NCI-H226 (cell line): ENCODE measurements around the gene SMIM28.
"Not testable (repeated sequence)": the region's sequence is repeated elsewhere in the genome, so short reads cannot be mapped to it uniquely, and the experiment has no call there.

Experiments
- DNase-seq: peaks from one replicate; pipeline ENCODE4 v3.0.0-alpha.2; 2015

SMIM28 gene

DNA sequence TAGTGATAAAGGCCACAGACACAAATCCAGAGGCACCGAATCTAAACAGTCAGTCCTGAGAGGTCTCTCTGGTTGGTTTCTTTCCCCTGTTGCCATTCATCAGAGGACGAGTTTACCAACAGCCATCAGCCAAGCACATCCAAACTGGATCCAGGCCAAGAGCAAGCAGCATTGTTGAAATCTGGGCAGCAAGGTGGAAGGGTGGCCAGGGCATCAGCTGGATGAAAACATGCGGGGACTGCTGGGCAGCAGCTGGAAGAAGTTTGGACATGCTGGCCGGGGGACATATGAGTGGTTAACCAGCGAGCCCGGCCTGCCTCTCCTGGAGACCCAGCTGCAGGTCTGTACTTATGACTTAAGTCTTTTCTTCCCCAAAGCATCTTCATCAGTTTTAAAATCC, at the start of gene SMIM28:
SMIM28 (plus strand) TSS at position 62 of the 400 bp plus-strand sequence; CDS start at position 230, 168 bp downstream.
- DNase-seq, result no peak

DNA sequence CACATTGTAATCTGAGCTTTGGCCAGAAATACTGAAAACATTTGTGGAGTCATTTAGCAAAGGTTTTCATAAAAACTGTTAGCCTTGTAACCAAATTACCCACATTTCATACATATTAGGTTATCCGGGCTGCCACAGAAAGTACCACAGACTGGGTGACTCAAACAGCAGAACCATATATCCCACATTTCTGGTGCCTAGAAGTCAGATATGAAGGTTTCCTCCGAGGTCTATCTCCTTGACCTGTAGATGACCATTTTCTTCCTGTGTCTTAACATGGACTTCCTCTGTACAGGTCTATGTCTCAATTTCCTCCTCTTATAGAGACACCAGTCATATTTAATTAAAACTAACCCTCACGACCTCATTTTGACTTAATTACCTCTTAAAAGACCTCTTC, 49.5 kb upstream of the SMIM28 start:
- DNase-seq, result no peak

DNA sequence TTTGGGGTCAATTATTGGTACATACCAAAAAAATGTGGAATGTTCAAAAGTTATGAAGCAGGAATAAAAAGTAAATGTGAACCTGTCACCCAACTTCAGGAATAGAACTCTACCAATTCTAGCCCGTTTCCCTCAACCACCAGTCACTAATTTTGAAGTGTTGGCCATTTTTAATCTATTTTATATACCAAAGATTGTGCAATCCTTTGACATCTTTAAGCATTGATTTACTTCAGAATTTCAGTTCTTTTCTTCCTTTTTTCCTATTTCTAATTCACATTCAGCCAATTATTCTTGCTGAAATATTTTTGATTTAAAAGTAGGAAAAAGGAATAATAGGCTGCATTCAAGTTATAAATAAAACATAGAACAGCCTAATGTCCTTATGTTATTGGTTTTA, 46.9 kb upstream of the SMIM28 start:
- DNase-seq, result no peak

DNA sequence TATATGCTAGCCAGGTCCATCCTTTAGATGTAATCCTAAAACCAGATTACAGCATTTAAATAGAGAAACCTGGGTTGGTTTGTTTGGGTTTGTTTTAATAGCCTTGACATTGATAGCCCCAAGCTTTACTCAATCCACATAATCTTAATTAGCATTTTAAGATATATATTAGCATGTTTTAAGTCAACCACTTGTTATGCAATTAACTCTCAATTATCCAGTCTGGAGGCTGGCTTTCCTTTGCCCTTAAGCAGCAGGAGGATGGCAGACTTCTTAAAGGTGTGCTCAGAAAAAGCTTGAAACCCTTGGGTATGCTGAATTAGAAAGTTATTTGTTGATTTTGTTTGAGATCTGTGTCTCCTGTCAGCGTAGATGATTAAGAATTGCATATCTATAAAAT, 46.3 kb upstream of the SMIM28 start:
- DNase-seq, result no peak

DNA sequence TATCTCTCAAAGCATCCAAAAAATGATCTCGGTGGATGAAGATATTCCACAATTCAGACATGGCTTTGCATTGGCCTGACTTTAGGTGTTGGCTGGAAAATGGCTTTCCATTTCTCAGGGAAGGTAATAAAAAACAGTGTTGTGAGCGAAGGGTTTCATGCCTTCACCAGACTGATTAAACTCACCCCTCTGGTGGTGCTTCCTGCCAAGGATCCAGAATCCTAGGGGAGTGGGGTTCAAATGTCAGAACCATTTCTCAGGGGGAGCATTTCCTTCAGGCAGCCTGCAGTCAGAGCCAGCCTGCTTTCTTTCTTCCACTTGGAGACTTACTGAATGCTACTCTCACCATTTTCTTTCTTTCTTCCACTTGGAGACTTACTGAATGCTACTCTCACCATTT, 45.7 kb upstream of the SMIM28 start:
- DNase-seq, result no peak

DNA sequence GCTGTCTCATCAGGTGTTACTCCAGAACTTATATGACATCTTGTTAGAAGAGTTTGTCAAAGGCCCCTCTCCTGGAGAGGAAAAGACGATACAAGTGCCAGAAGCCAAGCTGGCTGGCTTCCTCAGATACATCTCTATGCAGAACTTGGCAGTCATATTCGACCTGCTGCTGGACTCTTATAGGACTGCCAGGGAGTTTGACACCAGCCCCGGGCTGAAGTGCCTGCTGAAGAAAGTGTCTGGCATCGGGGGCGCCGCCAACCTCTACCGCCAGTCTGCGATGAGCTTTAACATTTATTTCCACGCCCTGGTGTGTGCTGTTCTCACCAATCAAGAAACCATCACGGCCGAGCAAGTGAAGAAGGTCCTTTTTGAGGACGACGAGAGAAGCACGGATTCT, 43.7 kb upstream of the SMIM28 start:
- no peak for DNase-seq

DNA sequence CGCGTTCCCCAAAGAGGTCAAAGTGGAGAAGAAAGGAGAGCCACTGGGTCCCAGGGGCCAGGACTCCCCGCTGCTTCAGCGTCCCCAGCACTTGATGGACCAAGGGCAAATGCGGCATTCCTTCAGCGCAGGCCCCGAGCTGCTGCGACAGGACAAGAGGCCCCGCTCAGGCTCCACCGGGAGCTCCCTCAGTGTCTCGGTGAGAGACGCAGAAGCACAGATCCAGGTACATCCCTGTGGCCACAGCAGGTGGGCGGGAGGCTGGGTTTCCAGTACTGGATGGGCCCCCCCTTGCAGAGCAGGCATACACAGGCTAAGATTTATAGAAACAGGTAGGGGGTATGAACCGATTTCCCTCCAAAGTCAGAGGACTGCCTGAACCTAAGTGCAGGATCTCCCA, 42.7 kb upstream of the SMIM28 start:
- no peak for DNase-seq

DNA sequence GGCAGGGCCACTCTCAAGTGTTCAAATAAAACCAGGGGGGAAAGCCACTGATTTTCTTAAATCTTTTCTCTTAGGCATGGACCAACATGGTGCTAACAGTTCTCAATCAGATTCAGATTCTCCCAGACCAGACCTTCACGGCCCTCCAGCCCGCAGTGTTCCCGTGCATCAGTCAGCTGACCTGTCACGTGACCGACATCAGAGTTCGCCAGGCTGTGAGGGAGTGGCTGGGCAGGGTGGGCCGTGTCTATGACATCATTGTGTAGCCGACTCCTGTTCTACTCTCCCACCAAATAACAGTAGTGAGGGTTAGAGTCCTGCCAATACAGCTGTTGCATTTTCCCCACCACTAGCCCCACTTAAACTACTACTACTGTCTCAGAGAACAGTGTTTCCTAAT, 41.5 kb upstream of the SMIM28 start:
- no peak for DNase-seq

DNA sequence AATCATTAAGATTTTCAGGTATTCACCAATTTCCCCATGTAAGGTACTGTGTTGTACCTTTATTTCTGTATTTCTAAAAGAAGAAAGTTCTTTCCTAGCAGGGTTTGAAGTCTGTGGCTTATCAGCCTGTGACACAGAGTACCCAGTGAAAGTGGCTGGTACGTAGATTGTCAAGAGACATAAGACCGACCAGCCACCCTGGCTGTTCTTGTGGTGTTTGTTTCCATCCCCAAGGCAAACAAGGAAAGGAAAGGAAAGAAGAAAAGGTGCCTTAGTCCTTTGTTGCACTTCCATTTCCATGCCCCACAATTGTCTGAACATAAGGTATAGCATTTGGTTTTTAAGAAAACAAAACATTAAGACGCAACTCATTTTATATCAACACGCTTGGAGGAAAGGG, 40.6 kb upstream of the SMIM28 start:
- no peak for DNase-seq

DNA sequence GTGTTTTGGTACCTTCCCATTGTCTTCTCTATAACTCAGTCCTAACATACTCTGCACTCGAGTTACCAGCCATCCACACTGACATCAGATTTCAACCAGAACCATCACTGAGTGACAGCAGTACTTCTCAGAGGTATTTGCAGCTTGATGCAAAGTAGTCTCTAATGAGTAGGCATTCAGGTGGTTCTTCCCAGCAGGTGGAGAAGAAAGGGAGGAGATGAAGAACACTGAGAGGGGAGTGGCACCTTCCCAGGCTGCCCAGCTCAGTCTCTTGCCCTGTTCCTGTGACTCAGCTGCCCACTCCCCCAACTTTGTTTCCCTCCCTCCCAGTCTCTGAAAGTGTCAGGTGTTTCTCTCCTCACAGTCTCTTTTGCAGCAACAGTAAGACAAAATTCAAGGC, 38.7 kb upstream of the SMIM28 start:
- DNase-seq, result no peak

DNA sequence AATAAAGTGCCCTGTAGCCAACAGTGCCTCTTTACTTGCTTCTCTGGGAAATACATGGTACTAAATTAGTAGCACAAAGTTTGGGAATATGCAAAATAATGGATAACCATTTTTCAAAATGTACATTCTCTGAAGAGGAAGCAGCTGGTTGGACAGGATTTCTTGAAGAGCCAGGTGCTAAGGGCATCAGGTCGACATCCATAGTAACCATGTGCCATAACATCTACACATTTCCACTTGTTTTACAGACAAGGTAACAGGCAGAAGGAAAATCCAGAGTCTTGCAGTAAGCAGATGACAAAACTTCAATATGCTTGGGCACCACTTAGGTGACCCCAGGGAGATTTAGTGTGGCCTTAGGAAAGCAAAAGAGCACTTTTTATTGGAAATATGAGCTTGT, 36.5 kb upstream of the SMIM28 start:
- no peak for DNase-seq

DNA sequence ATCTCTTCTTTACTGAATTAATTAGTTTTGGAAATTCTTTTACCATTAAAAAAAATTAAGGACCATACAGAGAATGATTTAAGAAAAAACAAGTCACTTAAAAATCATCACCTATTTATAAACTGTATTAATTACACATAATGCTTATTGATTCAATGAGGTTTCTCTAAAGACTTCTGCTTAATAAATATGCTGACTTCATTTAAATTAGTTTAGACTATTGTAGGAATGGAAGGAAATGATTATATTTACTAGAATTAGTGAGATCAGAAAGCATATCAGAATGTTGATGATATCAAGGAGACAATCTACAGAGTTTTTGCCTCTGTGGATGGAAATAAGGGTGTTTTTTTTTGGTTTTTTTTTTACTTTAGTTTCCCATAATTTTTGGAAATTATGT, 34.6 kb upstream of the SMIM28 start:
- DNase-seq, result no peak

DNA sequence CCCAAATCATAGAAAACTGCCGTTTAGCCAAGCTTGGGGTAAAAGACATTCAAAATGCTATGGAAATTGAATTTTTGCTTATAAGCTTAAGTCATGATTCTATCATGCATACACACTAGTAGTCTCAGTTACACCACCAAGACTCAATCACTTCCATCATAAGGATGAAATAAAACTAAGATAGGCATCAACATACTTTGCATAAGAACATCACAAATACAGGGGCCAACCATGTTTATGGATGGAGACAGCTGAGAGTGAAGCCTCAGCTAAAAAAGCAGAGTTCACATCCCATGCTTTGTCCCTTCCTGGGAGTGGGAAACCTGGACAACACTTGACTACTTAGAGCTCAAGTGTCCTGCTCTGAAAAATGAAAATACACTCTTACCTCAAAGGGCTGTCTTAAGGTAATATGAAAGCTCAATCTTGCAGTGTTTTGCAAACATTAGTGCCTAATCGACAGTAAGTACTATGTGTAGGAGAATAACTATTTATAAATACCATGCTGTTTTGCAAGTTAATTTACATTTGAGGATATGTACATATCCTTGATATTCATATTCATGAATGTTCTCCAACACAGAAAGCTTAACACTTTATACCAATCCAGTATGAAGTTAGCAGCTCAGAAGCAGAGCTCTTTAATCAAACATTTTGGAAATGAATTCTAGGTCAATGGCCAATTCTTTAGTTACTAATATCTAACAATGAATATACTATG, 32.0 kb upstream of the SMIM28 start:
- DNase-seq, result no peak

DNA sequence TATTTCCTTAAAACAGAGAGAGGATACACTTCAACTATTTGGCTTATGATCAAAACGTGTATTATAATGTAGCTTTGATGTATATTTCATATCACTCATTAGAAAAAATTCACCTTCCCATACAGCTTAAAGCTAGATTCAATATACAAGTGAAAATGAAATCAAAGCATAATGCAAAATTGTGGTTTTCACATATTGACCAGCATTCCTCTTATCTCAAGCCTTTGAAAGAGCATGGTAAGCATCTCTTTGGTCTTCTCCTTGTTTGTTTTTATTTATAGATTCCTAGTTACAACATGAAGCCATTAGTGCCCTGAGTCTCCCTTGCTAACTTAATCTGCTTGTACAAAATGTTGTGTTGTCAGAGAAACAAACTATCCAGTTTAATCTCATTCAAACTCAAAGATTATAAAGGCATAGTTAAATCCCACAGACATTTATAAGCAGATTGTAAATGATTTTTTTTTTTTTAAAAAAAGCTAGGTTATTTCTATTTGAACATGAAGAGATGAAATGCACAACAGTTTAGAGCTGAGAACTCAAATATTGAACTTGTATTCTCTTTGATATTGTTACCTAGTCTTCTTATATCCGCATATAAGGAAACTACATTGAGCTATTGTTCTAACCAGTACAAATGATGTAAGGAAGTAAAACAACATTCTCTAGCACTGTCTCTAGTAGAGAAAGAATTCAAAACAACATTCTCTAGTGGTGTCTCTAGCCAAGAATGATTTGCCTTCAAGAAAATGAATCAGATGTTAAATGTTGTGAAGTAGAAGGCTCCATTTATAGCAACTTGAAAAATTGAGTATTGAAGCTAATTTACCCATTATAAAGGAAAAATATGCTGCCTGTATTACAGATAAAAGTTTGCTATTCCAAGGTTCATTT, 31.2 kb upstream of the SMIM28 start:
- peak; percentile 19 for DNase-seq

DNA sequence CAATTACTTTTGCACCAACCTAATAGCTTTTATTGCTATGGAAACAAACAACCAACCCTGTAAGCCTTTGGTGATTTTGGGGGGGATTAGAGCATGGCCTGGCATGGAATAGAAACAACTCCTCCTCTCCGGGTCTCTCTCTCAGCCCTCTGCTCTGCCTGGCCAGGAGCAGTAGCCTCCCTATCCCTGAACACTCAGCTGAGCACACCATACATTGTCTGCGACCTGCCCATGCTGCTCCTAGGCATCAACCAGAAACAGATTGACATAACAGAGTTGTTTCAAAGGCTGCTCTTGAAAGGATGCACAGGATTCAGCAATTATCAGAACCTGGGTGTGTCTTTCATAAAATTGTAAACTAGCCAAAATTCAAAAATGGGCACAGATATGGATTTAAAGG, 29.8 kb upstream of the SMIM28 start:
- DNase-seq, result no peak

DNA sequence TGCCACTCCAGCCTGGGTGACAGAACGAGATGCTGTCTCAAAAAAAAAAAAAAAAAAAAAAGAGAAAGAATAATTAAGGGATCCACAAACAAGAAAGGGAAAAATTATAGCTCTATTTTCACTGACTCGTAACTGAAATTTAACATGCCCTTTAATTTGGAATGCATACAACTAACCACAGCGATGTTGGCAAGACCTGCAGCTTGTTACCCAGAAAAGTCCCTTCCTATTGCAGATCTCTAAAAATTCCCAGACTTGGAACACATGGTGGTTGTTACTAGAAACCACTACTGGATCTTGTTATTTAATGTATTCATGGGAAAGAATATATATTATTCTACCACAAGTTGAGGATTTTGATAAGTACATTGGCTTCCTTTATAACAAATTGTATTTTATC, 27.8 kb upstream of the SMIM28 start:
- DNase-seq, result no peak

DNA sequence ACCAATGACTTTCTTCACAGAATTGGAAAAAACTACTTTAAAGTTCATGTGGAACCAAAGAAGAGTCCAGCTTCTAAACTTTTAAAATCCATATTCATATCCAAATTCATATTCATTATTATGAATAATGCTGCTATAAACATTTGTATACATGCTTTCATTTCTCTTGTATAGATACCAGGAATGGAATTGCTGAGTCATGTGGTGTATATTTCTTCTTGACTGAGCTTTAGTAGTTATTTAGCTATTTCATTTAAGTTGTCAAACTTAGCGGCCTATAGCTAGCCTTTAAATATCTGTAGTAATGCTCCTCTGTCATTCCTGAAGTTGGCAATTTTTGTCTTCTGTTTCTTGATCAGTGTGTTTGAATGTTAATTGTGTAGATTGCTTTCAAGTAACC, 19.8 kb upstream of the SMIM28 start:
- DNase-seq, result no peak

DNA sequence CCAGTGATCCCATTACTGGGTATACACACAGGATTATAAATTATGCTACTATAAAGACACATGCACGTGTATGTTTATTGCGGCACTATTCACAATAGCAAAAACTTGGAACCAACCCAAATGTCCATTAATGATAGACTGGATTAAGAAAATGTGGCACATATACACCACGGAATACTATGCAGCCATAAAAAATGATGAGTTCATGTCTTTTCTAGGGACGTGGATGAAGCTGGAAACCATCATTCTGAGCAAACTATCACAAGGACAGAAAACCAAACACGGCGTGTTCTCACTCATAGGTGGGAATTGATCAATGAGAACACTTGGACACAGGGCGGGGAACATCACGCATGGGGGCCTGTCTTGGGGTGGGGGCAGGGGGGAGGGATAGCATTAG, 9.0 kb upstream of the SMIM28 start:
- not testable (repeated sequence) for DNase-seq

DNA sequence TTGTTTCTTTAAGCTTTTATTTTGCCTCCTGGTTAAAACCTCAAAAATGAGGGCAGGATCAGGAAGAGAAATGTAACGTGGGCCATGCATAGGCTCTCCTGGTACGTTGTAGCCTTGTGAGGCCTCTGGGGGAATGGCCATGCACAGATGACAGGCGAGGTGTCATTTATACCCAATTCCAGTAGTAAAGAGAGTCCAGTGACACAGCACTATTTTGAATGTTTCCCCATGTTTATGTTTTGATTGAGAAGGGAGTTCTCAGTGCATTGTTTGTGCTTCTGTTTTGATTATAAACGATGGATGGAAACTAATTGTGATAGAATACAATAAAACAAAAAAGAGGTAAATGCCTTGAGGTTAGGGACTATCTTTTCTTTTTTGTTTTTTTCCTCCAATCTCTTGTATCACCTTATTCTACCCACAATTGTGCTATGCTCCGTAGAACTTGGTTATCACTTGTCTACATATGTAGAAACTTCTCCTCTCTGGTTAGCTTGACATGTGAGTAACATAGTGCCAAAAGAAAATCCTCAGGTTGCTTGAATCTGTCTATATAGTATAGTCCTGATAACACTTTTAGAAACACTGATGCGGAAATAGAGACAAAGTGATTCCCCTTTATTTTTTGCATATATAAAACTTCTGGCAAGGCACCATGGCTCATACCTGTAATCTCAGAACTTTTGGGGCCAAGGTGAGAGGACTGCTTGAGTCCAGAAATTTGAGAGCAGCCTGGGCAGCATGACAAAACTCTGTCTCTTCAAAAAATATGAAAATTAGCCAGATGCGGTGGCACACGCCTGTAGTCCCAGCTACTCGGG, 6.9 kb upstream of the SMIM28 start:
- DNase-seq, result no peak

DNA sequence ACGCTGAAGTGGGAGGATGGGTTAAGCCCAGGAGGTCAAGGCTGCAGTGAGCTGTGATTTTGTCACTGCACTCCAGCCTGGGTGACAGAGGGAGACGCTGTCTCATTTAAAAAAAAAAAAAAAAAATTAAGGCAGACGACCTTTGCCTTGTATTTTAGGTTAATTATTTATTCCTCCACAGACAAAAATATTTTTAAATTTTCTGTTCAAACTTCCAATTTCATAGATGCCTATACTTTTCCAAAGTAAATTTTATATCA, 6.3 kb upstream of the SMIM28 start:
- no peak for DNase-seq

DNA sequence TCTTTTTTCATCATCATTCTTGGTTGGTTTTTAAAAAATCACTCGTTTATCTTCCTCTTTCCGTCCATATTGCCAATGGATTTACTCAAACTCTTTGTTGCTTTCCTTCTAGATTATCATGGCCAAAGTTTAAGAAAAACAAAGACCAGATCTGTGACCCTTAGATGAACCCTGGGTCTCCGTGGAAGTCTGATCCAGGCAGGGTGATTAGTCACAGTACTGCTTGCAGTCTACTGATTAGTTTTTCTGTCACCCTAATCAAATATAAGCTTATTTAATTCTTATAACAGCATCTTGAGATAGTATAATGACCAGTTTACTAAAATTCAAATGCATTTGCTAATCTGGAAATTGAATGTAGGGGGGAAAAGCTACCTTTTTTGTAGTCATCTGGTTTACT, 6.0 kb upstream of the SMIM28 start:
- DNase-seq, result peak; percentile 9

DNA sequence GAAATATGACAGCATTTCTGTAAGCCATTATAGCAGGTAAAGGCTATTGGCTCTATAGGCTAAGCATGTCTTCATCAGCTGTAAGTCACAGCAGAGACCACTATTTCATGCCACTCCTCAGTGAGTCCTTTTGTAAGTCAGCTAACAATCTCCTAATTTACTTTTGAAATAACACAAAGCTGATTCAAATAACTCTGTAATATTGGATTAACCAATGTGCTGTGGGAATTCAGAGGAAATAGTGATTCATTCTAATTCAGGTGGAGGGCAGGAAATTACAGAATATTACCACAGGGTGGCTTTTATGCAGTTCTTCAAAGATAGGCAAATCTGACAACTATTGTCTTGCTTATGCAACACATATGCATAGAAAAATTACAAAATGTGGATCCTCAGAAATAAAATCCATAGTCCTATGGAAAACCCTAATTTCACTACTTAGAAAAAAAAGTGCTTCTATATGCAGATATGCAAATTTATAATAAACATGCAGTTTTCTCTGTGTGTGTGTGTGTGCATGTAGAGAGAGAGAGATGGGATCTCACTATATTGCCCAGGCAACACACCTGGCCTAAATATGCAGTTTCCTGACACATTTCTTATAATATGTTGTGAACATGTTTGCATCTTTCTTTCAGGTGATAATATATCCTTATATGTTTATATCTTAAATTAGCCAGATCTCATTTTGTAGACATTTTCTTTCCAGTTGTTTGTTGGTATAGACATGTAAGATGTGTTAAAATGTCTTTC, 4.8 kb upstream of the SMIM28 start:
- DNase-seq, result peak; percentile 49

DNA sequence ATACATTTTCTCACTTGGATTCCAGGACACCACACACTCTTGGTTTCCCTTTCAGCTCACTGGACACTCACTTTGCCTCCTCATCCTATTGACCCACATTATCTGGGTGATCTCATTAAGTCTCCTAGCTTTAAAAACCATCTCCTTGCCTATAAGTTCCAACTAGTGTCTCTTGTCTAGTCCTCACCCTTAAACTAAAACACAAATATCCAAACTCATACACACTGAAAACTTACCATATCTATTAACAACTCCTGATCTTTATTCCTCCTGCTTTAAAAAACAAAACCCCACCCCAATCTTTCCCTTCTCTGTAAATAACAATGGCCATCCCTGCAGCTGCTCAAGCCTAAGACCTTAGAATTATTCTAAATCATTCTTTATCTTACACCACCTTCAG, 3.5 kb upstream of the SMIM28 start:
- no peak for DNase-seq
